Measurements from ENCODE around the gene GPHN.

GRCh38 chr14:66575939-66576338 lies 68.0 kb downstream of the GPHN start:
- TF ChIP-seq POLR2A (IDR thresholded peaks at IDR 0.05; ENCODE audit: extremely low read depth, insufficient read length) (no peak), MYC (IDR thresholded peaks at IDR 0.05; ENCODE audit: low read depth, low read length) (no peak)
- TF ChIP-seq, protein P1, sequence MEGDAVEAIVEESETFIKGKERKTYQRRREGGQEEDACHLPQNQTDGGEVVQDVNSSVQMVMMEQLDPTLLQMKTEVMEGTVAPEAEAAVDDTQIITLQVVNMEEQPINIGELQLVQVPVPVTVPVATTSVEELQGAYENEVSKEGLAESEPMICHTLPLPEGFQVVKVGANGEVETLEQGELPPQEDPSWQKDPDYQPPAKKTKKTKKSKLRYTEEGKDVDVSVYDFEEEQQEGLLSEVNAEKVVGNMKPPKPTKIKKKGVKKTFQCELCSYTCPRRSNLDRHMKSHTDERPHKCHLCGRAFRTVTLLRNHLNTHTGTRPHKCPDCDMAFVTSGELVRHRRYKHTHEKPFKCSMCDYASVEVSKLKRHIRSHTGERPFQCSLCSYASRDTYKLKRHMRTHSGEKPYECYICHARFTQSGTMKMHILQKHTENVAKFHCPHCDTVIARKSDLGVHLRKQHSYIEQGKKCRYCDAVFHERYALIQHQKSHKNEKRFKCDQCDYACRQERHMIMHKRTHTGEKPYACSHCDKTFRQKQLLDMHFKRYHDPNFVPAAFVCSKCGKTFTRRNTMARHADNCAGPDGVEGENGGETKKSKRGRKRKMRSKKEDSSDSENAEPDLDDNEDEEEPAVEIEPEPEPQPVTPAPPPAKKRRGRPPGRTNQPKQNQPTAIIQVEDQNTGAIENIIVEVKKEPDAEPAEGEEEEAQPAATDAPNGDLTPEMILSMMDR (IDR thresholded peaks at IDR 0.05; ENCODE audit: low read depth, low read length), result no peak
- TF ChIP-seq, protein P2, sequence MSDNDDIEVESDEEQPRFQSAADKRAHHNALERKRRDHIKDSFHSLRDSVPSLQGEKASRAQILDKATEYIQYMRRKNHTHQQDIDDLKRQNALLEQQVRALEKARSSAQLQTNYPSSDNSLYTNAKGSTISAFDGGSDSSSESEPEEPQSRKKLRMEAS (IDR thresholded peaks at IDR 0.05; ENCODE audit: low read depth, low read length), result no peak
